Testis (tissue), 2 donors: ENCODE results near the gene NIPSNAP2.

Experiments
- POLR2A ChIP-seq: fragments of 450-650 bp; IDR thresholded peaks from one replicate; pipeline ENCODE4 v1.6.1; 2017; ENCODE audit warnings: antibody characterized with exemption, mild to moderate bottlenecking, moderate library complexity
- TF ChIP-seq, protein P1 (sequence below), 3 experiments: fragments of 450-650 bp in 2 of 3; fragments of 200-600 bp in 1 of 3; sonication (generic) in 1 of 3; IDR thresholded peaks; one replicate each; pipeline ENCODE4 v1.5.1; 2016 to 2019; ENCODE audit warnings: antibody characterized with exemption in 3 of 3, mild to moderate bottlenecking in 2 of 3, moderate library complexity in 1 of 3

DNA sequence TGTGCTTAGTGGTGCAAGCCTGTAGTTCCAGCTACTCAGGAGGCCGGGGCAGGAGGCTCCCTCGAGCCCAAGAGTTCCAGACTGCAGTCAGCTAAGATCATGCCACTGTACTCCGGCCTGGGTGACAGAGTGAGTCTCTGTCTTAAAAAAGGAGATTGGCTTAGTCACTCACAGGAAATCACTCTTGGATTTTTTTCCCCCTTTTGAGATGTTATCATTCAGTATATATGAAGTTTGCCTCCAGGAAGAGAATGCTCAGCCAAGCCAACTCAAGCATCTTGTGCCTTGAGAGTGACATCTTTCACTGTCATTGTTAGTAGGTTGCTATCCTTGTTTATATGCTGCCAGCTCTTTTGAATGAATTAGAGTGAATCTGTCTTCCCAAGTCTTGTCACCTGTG is 28.0 kb downstream of the NIPSNAP2 start:
- TF ChIP-seq, protein P1, sequence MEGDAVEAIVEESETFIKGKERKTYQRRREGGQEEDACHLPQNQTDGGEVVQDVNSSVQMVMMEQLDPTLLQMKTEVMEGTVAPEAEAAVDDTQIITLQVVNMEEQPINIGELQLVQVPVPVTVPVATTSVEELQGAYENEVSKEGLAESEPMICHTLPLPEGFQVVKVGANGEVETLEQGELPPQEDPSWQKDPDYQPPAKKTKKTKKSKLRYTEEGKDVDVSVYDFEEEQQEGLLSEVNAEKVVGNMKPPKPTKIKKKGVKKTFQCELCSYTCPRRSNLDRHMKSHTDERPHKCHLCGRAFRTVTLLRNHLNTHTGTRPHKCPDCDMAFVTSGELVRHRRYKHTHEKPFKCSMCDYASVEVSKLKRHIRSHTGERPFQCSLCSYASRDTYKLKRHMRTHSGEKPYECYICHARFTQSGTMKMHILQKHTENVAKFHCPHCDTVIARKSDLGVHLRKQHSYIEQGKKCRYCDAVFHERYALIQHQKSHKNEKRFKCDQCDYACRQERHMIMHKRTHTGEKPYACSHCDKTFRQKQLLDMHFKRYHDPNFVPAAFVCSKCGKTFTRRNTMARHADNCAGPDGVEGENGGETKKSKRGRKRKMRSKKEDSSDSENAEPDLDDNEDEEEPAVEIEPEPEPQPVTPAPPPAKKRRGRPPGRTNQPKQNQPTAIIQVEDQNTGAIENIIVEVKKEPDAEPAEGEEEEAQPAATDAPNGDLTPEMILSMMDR (IDR thresholded peaks at IDR 0.05): no peak
- TF ChIP-seq POLR2A: no peak
